GM12873 (cell line): ENCODE data around the gene EGLN1.

Experiments used
- CTCF ChIP-seq: IDR thresholded peaks from 2 replicates; pipeline ENCODE4 v1.5.1; 2012; ENCODE audit warnings: low read depth, mild to moderate bottlenecking, moderate library complexity, low read length, control low read depth; ENCODE audit not compliant: insufficient read depth; ENCODE audit errors: missing control alignments

EGLN1 gene

DNA sequence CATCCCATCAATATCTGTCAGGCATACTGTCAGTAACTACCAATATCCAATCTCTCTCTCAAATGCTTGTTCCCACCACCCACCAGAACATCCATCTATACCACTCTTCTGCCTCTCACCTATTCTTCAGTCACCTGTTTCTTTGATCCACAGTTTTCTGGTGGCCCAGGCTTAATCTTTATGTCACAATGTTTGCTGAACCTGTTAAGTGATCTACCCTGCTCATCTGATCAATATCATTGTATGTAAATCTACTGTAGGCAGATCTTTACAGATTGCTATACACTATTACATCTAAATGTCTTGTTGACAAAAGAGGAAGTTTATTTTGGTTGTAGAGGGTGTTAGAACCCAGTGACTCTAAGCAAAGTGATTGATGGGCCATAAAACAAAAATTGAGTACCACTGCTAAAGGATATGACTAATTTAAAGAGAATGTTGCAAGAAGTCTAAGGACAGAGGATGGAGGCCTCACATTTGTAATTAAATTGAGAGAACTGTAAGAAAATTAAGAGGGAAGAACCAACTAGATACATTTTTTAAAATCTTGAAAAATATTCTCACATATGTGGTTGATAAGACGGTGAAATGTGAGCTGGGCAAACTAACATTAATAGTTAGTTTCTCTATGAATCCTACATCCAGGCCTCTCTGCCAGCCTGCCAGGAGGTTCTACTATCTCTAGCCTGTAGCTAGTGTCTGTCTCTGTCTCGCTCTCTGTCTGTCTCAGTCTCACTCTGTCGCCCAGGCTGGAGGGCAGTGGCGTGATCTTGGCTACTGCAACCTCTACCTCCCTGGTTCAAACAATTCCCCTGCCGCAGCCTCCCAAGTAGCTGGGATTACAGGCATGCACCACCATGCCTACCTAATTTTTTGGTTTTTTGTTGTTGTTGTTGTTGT, 34.1 kb downstream of the EGLN1 start:
- TF ChIP-seq CTCF, result no peak

DNA sequence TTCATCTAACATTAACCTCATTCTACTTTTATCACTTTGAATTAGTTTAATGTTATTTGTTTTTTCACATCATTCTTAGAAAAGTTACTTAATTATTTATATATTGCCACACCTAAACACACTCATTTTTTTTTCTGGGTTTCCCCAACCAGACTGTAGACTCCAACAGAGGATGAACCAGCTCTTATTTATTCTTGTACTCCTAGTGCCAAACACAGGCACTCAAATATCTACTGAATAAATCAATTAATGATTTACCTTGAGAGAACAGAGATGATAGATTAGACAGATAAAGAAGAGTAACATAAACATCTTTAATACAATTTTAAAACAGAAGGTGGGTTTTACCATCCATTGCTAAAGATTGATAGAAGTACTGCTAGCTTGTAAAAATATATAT, 35.6 kb downstream of the EGLN1 start:
- no peak for TF ChIP-seq CTCF

DNA sequence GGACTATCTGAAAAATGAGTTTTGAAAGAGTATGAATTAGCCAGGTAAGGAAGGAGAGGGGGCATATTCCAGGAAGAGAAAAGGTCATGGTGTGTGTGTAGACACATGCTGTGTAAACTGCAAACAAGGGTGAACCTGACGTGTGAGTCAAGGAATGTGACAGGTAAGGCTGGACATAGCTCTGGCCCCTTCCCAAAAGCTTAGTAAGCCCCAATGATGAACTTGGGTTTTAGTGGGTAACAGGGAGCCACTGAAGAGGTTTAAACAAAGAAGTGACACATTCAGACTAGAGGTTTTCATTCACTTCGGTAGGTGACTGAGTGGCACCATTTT, 36.7 kb downstream of the EGLN1 start:
- TF ChIP-seq CTCF, result no peak

GRCh38 chr1:231384696-231385415, 37.2 kb downstream of the EGLN1 start:
- no peak for TF ChIP-seq CTCF

DNA sequence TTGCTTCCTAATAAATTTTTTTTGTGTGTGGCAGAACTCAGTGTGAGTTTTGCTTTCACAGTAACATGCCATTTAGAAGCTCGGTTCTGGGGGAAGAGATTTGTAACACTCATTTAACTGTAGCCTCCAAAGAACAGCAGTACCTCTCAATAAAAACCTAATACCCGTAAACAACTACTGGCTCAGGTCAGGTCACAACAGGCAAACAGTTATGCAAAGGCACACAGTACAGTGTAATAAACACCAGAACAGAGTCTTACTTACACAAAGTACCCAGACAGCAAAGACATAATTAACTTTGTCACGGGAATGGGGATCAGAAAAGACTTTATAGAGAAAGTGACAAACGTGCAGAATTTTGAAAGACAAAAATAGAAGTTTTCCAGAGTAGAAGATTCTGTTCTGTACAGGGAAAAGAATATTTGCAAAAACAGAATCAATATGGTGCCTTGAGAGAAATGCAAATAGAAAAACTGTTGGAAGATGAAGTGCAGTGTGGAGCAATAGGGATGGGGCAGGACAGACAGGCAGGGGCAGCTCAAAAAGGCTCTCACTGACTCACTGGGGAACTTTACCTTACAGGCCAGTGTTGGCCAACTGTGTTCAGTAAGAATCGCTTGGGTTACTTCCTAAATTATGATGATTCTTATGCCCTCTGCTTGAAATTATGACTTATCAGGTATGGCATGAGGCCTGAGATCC, 38.8 kb downstream of the EGLN1 start:
- TF ChIP-seq CTCF, result no peak

DNA sequence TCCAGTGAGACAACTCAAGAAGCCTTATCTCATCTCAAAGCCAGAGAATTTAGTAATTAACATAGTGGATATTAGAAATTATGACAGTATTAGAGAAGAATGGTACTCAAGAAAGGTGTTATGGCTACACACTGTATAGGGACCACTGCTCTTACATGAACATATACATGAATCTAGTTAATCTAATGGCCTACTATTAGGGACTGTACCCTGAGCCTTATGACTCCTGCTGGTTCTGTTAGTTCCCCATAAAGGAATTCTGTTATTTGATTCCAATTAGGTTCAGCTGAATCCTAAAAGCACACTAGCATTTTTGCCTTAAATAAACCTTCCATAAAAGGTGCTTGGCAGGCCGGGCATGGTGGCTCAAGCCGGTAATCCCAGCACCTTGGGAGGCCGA, 39.7 kb downstream of the EGLN1 start:
- no peak for TF ChIP-seq CTCF

- no peak for TF ChIP-seq CTCF
Measured at GRCh38 chr1:231381729-231382128, 40.4 kb downstream of the EGLN1 start.
